ENCODE data around the gene KIFC3. TPM values are rescaled to one million over a fixed set of nuclear protein-coding genes. Genes with fewer than 3 reads are reported as not detected.

KIFC3 gene
- total and polyA plus RNA-seq, 2 of the 8 experiments (the other 6 are each of a cell fraction or from before 2014, with no cell fraction given), result 2.1 to 7.1 TPM

DNA sequence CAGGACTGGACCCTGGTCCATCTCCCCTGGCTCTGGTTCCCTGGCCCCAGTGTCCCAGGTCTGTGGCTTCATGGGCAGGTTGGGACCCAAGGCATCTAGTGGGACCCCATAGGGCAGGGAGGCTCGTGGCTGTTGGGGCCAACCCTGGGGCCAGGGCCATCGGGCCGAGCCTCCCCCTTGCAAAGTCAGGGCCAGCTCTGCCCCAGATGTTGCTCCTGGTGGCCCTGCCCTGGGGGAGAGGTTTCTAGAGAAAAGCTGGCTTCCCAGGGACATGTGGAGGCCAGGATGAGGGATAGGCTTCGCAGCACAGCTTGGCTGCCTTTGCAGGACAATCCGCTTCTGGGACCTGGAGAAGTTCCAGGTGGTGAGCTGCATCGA is 50.1 kb downstream of the KIFC3 start:
- peak in 1 of 2 experiments; percentile 39 for DNase-seq (ENCODE audit: low read depth in 1 of 2, low spot score in 2 of 2)
- no peak overlapping the region for H4K91ac ChIP-seq (replicated peaks; ENCODE audit: insufficient read length, low read length)
- no peak for FAIRE-seq
- H3K56ac ChIP-seq (replicated peaks; ENCODE audit: insufficient read length, low read depth, low read length), result no peak overlapping the region
- H2AFZ ChIP-seq (ENCODE audit: low read length), result no peak overlapping the region
- no peak overlapping the region for H3K4me2 ChIP-seq (ENCODE audit: insufficient read depth in 1 of 2, low read depth in 2 of 2, low read length in 2 of 2)
- H4K8ac ChIP-seq (ENCODE audit: extremely low read depth, insufficient read depth, low read length), result no peak overlapping the region
- H3K9me3 ChIP-seq (ENCODE audit: insufficient read depth in 2 of 2, low read depth in 1 of 2, low read length in 1 of 2), result no peaks in the 10 kb centered on the region
- H3K9ac ChIP-seq (replicated peaks in 1 of 4; ENCODE audit: extremely low read depth in 1 of 4, low read depth in 3 of 4, low read length in 3 of 4), result no peak overlapping the region
- H2BK12ac ChIP-seq (ENCODE audit: low read depth, low read length), result no peak overlapping the region
- no peak overlapping the region for H4K5ac ChIP-seq (ENCODE audit: insufficient read length, low read depth, low read length)
- H3K23ac ChIP-seq (ENCODE audit: insufficient read length), result no peak overlapping the region
- TF ChIP-seq SUZ12 (IDR thresholded peaks at IDR 0.05; ENCODE audit: low read length), result no peak
- TF ChIP-seq GABPA (IDR thresholded peaks at IDR 0.05; ENCODE audit: borderline replicate concordance, insufficient read depth, low read length), result no peak
- TF ChIP-seq POLR2AphosphoS5 (IDR thresholded peaks at IDR 0.05; ENCODE audit: low read depth, low read length), result no peak
- no peak for TF ChIP-seq NANOG (IDR thresholded peaks at IDR 0.05; ENCODE audit: insufficient read depth, low read depth, low read length, poor library complexity, severe bottlenecking)
- TF ChIP-seq RFX5 (IDR thresholded peaks at IDR 0.05; ENCODE audit: borderline replicate concordance, low read depth, low read length), result no peak
- no peak for TF ChIP-seq TCF12 (IDR thresholded peaks at IDR 0.05; ENCODE audit: low read depth, low read length)
- TF ChIP-seq CBX5 (IDR thresholded peaks at IDR 0.05; ENCODE audit: low read depth, low read length), result no peak
- TF ChIP-seq, protein P1, sequence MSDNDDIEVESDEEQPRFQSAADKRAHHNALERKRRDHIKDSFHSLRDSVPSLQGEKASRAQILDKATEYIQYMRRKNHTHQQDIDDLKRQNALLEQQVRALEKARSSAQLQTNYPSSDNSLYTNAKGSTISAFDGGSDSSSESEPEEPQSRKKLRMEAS (IDR thresholded peaks at IDR 0.05), result no peak
- no peak for TF ChIP-seq BRCA1 (IDR thresholded peaks at IDR 0.05; ENCODE audit: low read depth, low read length)
- no peak for TF ChIP-seq TBP (IDR thresholded peaks at IDR 0.05; ENCODE audit: low read depth, low read length)
- TF ChIP-seq POU5F1 (IDR thresholded peaks at IDR 0.05; ENCODE audit: low read depth, low read length), result no peak
- no peak overlapping the region for H3K14ac ChIP-seq (ENCODE audit: insufficient read length)
- H3K4me1 ChIP-seq (replicated peaks in 1 of 4; ENCODE audit: control insufficient read depth in 3 of 4, insufficient read depth in 4 of 4, low read length in 3 of 4), result no peaks in the 10 kb centered on the region
- H3K4ac ChIP-seq (replicated peaks; ENCODE audit: insufficient read length, low read depth, low read length), result no peak overlapping the region
- H3K4me3 ChIP-seq (ENCODE audit: extremely low read depth in 1 of 4, insufficient read depth in 2 of 4, low read depth in 3 of 4, low read length in 4 of 4), result no peak overlapping the region
- H4K20me1 ChIP-seq (replicated peaks in 1 of 2; ENCODE audit: control insufficient read depth in 1 of 2, insufficient read depth in 2 of 2, low read length in 2 of 2), result peaks cover 0 to 4% of the 10 kb centered on the region in 2 experiments
- H2BK15ac ChIP-seq (ENCODE audit: low read length), result no peak overlapping the region
- no peak overlapping the region for H2BK5ac ChIP-seq (ENCODE audit: low read depth, low read length)
- ChIA-PET POLR2A (ENCODE audit: partially characterized antibody) (interaction anchor here (1.5 to 2.0 kb wide), 2 partner anchors 8 to 16 kb away, joined by 3 to 5 read pairs; no protein-coding TSS in a partner anchor), CTCF (ENCODE audit: partially characterized antibody) (interaction anchor here (0.7 to 1.6 kb wide), 9 partner anchors 12 to 177 kb away, joined by 3 to 6 read pairs (median 4); no protein-coding TSS in a partner anchor)
- H2AK5ac ChIP-seq (ENCODE audit: low read depth, low read length), result no peak overlapping the region
- H2BK20ac ChIP-seq (ENCODE audit: low read length), result no peak overlapping the region
- no peaks in the 10 kb centered on the region for H3K23me2 ChIP-seq (ENCODE audit: low read depth, low read length)
- H3K18ac ChIP-seq (ENCODE audit: extremely low read depth, low read length), result no peak overlapping the region
- H3K27ac ChIP-seq (ENCODE audit: low read depth, low read length), result no peak overlapping the region
- peaks cover 0 to 12% (median 7%) of the 10 kb centered on the region in 4 experiments; a peak in 6 of 8 replicates for H3K36me3 ChIP-seq (ENCODE audit: control insufficient read depth in 2 of 4, insufficient read depth in 4 of 4, low read length in 3 of 4)
- no peaks in the 10 kb centered on the region for H3K27me3 ChIP-seq (replicated peaks in 1 of 4; ENCODE audit: control insufficient read depth in 3 of 4, extremely low read depth in 1 of 4, insufficient read depth in 3 of 4, low read length in 3 of 4)
- WGBS, 2 experiments (ENCODE audit: extremely low coverage in 1 of 2, insufficient coverage in 1 of 2, insufficient read length in 1 of 2, insufficient replicate concordance in 2 of 2, low coverage in 1 of 2, low lambda C conversion rate in 2 of 2, missing lambda C conversion rate in 1 of 2), result 91% methylated on average over 6 of the region's 6 CpGs; no CpG with 5 or more reads in 1 of the 2 experiments
- H3K79me2 ChIP-seq (ENCODE audit: control insufficient read depth in 1 of 2, insufficient read depth in 2 of 2, low read length in 2 of 2), result no peaks in the 10 kb centered on the region
- H3K79me1 ChIP-seq (ENCODE audit: low read depth, low read length), result no peaks in the 10 kb centered on the region
- H2BK120ac ChIP-seq (replicated peaks; ENCODE audit: low read depth, low read length), result no peak overlapping the region
